H1 (cell line): Measurements from ENCODE around the gene TBC1D24. TPM values are rescaled to one million over a fixed set of nuclear protein-coding genes. Genes with fewer than 3 reads are reported as not detected.

ENCODE experiments used
- CTCF ChIA-PET: fragments of 300-600 bp; sonication (Branson Sonifier 250); formaldehyde crosslinking; loops from one replicate; lab custom pipeline; 2021; ENCODE audit not compliant: partially characterized antibody; lab: Charles Lee
- POLR2A ChIA-PET: fragments of 300-600 bp; sonication (Branson Sonifier 250); formaldehyde crosslinking; loops from one replicate; lab custom pipeline; 2021; ENCODE audit warnings: inconsistent platforms; ENCODE audit not compliant: partially characterized antibody; lab: Charles Lee
- DNase-seq, 2 experiments: peaks; one replicate each; pipeline versions ENCODE4 v3.0.0 to v3.0.0-alpha.2; 2010 to 2022; ENCODE audit warnings: low spot score in 2 of 2, low read depth in 1 of 2, mixed read lengths in 1 of 2
- FAIRE-seq: peaks from 2 replicates; lab custom pipeline; 2011; peaks lifted over from hg19 to GRCh38; lab: Jason Lieb, UNC
- H2AFZ ChIP-seq: 2 replicates; pipeline ENCODE4 v1.8.1; 2012; ENCODE audit warnings: low read length, inconsistent platforms
- H2AK5ac ChIP-seq: 2 replicates; pipeline ENCODE4 v1.6.1; 2013; ENCODE audit warnings: low read depth, low read length
- H2BK120ac ChIP-seq: replicated peaks from 2 replicates; pipeline ENCODE3; 2013; ENCODE audit warnings: low read depth, low read length, inconsistent platforms
- H2BK12ac ChIP-seq: 2 replicates; pipeline ENCODE4 v1.6.1; 2013; ENCODE audit warnings: low read depth, low read length
- H2BK15ac ChIP-seq: 2 replicates; pipeline ENCODE4 v1.6.1; 2013; ENCODE audit warnings: low read length
- H2BK20ac ChIP-seq: 2 replicates; pipeline ENCODE4 v1.6.1; 2013; ENCODE audit warnings: low read length
- H2BK5ac ChIP-seq: 2 replicates; pipeline ENCODE4 v1.6.1; 2013; ENCODE audit warnings: low read depth, low read length
- H3K14ac ChIP-seq: 2 replicates; pipeline ENCODE4 v1.6.1; 2013; ENCODE audit warnings: inconsistent platforms; ENCODE audit not compliant: insufficient read length
- H3K18ac ChIP-seq: 2 replicates; pipeline ENCODE4 v1.6.1; 2013; ENCODE audit warnings: low read length; ENCODE audit errors: extremely low read depth
- H3K23ac ChIP-seq: 2 replicates; pipeline ENCODE4 v1.6.1; 2013; ENCODE audit warnings: inconsistent platforms; ENCODE audit not compliant: insufficient read length
- H3K23me2 ChIP-seq: 2 replicates; pipeline ENCODE4 v1.6.1; 2013; ENCODE audit warnings: low read depth, low read length
- H3K27ac ChIP-seq: 2 replicates; pipeline ENCODE4 v1.6.1; 2011; ENCODE audit warnings: low read depth, low read length, inconsistent platforms
- H3K27me3 ChIP-seq, 4 experiments: replicated peaks in 1 of 4; 1 replicate in 1 of 4; 2 replicates in 3 of 4; pipeline versions ENCODE4 v1.6.1 to v1.8.1; 2011 to 2013; ENCODE audit warnings: low read length in 3 of 4, mild to moderate bottlenecking in 3 of 4, inconsistent platforms in 2 of 4, mixed read lengths in 2 of 4, moderate library complexity in 1 of 4; ENCODE audit not compliant: control insufficient read depth in 3 of 4, insufficient read depth in 3 of 4; ENCODE audit errors: extremely low read depth in 1 of 4
- H3K36me3 ChIP-seq, 4 experiments: 2 replicates each; pipeline versions ENCODE4 v1.6.1 to v1.8.1; 2011 to 2013; ENCODE audit warnings: mild to moderate bottlenecking in 4 of 4, low read length in 3 of 4, moderate library complexity in 2 of 4, control low read depth in 1 of 4, inconsistent platforms in 1 of 4; ENCODE audit not compliant: insufficient read depth in 4 of 4, control insufficient read depth in 2 of 4
- H3K4ac ChIP-seq: replicated peaks from 2 replicates; pipeline ENCODE3; 2013; ENCODE audit warnings: low read length, low read depth, mixed read lengths, inconsistent platforms; ENCODE audit not compliant: insufficient read length
- H3K4me1 ChIP-seq, 4 experiments: replicated peaks in 1 of 4; 1 replicate in 1 of 4; 2 replicates in 3 of 4; pipeline versions ENCODE4 v1.6.1 to v1.8.1; 2011 to 2013; ENCODE audit warnings: low read length in 3 of 4, inconsistent platforms in 2 of 4, mixed read lengths in 1 of 4; ENCODE audit not compliant: insufficient read depth in 4 of 4, control insufficient read depth in 3 of 4
- H3K4me2 ChIP-seq, 2 experiments: 2 replicates each; pipeline versions ENCODE4 v1.6.1 to v1.8.1; 2011 to 2013; ENCODE audit warnings: low read depth in 2 of 2, low read length in 2 of 2, control low read depth in 1 of 2, inconsistent platforms in 1 of 2, mild to moderate bottlenecking in 1 of 2; ENCODE audit not compliant: insufficient read depth in 1 of 2
- H3K4me3 ChIP-seq, 4 experiments: fragments of 200-600, 300-600 bp in 1 of 4; sonication (generic), shearing (Covaris generic), sonication (Bioruptor Twin) in 1 of 4; 2 replicates each; pipeline versions ENCODE4 v1.5.1 to v1.8.1; 2011 to 2016; ENCODE audit warnings: low read length in 4 of 4, low read depth in 3 of 4, control low read depth in 2 of 4, inconsistent platforms in 2 of 4, mild to moderate bottlenecking in 2 of 4, mixed read lengths in 1 of 4, moderate library complexity in 1 of 4; ENCODE audit not compliant: insufficient read depth in 2 of 4; ENCODE audit errors: extremely low read depth in 1 of 4
- H3K56ac ChIP-seq: replicated peaks from 2 replicates; pipeline ENCODE3; 2013; ENCODE audit warnings: low read depth, mild to moderate bottlenecking, mixed read lengths, low read length, inconsistent platforms; ENCODE audit not compliant: insufficient read length
- H3K79me1 ChIP-seq: 2 replicates; pipeline ENCODE4 v1.6.1; 2013; ENCODE audit warnings: low read depth, low read length, control low read depth
- H3K79me2 ChIP-seq, 2 experiments: 2 replicates each; pipeline versions ENCODE4 v1.6.1 to v1.8.1; 2012 to 2013; ENCODE audit warnings: low read length in 2 of 2, mild to moderate bottlenecking in 2 of 2, inconsistent platforms in 1 of 2; ENCODE audit not compliant: insufficient read depth in 2 of 2, control insufficient read depth in 1 of 2
- H3K9ac ChIP-seq, 4 experiments: replicated peaks in 1 of 4; 1 replicate in 1 of 4; 2 replicates in 3 of 4; pipeline versions ENCODE4 v1.6.1 to v1.8.1; 2011 to 2013; ENCODE audit warnings: low read depth in 3 of 4, low read length in 3 of 4, control low read depth in 2 of 4, mild to moderate bottlenecking in 2 of 4, moderate library complexity in 2 of 4, inconsistent platforms in 1 of 4; ENCODE audit errors: extremely low read depth in 1 of 4
- H3K9me3 ChIP-seq, 2 experiments: 2 replicates each; pipeline versions ENCODE4 v1.6.1 to v1.8.1; 2012 to 2013; ENCODE audit warnings: mild to moderate bottlenecking in 2 of 2, moderate library complexity in 2 of 2, control low read depth in 1 of 2, inconsistent platforms in 1 of 2, low read depth in 1 of 2, low read length in 1 of 2, mixed read lengths in 1 of 2; ENCODE audit not compliant: insufficient read depth in 2 of 2
- H4K20me1 ChIP-seq, 2 experiments: replicated peaks in 1 of 2; 2 replicates each; pipeline versions ENCODE3 to v1.8.1; 2011 to 2013; ENCODE audit warnings: inconsistent platforms in 2 of 2, low read length in 2 of 2, mild to moderate bottlenecking in 1 of 2; ENCODE audit not compliant: insufficient read depth in 2 of 2, control insufficient read depth in 1 of 2
- H4K5ac ChIP-seq: 2 replicates; pipeline ENCODE4 v1.6.1; 2013; ENCODE audit warnings: low read length, low read depth, mixed read lengths, inconsistent platforms; ENCODE audit not compliant: insufficient read length
- H4K8ac ChIP-seq: 2 replicates; pipeline ENCODE4 v1.8.0; 2013; ENCODE audit warnings: mild to moderate bottlenecking, moderate library complexity, low read length, inconsistent platforms; ENCODE audit not compliant: insufficient read depth; ENCODE audit errors: extremely low read depth
- H4K91ac ChIP-seq: replicated peaks from 2 replicates; pipeline ENCODE3; 2013; ENCODE audit warnings: low read length, mixed read lengths, inconsistent platforms; ENCODE audit not compliant: insufficient read length
- RAD21 ChIP-seq, 2 experiments: IDR thresholded peaks in 1 of 2; conservative IDR thresholded peaks in 1 of 2; 2 replicates each; pipeline ENCODE4 v1.6.1; 2011; ENCODE audit warnings: low read depth in 2 of 2, low read length in 2 of 2, improper control_type of control experiment in 1 of 2, inconsistent platforms in 1 of 2, mild to moderate bottlenecking in 1 of 2, moderate library complexity in 1 of 2
- TAF1 ChIP-seq: IDR thresholded peaks from 2 replicates; pipeline ENCODE4 v1.6.1; 2011; ENCODE audit warnings: mild to moderate bottlenecking, low read depth, low read length
- WGBS, 2 experiments: shearing (Covaris generic) in 1 of 2; methylation state at CpG; one replicate each; pipeline versions ENCODE4 v1.1.6 to v1.1.7; 2013 to 2015; ENCODE audit warnings: low lambda C conversion rate in 2 of 2, mixed read lengths in 2 of 2, inconsistent platforms in 1 of 2, low coverage in 1 of 2, missing lambda C conversion rate in 1 of 2; ENCODE audit not compliant: insufficient replicate concordance in 2 of 2, insufficient coverage in 1 of 2, insufficient read length in 1 of 2; ENCODE audit errors: extremely low coverage in 1 of 2, missing lambda C conversion rate in 1 of 2; 5-methylcytosine and 5-hydroxymethylcytosine counted together
- polyA plus RNA-seq, 7 experiments: library from polyadenylated mRNA; depleted of rRNA in 3 of 7; stranded (reverse) in 5 of 7; unstranded in 2 of 7; fragments of >200 nt in 5 of 7; fragments of 200-250 nt in 2 of 7; gene quantifications; 1 replicate in 5 of 7; 2 replicates in 1 of 7; 4 replicates in 1 of 7; pipeline versions ENCODE4 v1.2.1 to v1.2.3, GENCODE V29; 2011 to 2013; ENCODE audit warnings: missing spikeins in 2 of 7, mixed read lengths in 2 of 7
- total RNA-seq: library from RNA; stranded (reverse); fragmentation: NEBNext Ultra II Directional; extraction: Animal tissue kit (Norgen Biotek cat#: 25700); gene quantifications from 2 replicates; pipeline ENCODE4 v1.2.1, GENCODE V29; 2021

TBC1D24 gene
- total and polyA plus RNA-seq, 2 of the 8 experiments (the other 6 are each of a cell fraction or from before 2014, with no cell fraction given), result 8.7 to 21.5 TPM

GRCh38 chr16:2468725-2469398, 6.1 kb upstream of the TBC1D24 start:
- FAIRE-seq (no peak), DNase-seq (peak in 1 of 2 experiments; percentile 59)
- ChIA-PET CTCF (interaction anchor here (0.7 to 4.0 kb wide), 5 partner anchors 8 to 39 kb away, joined by 3 to 15 read pairs (median 5); partner anchors contain the start of gene TEDC2), POLR2A (interaction anchor here (0.7 to 2.8 kb wide), 16 partner anchors 10 to 280 kb away, joined by 3 to 21 read pairs (median 4); partner anchors contain the start of genes AMDHD2, ATP6V0C, ECI1 and TEDC2)
- H3K27ac ChIP-seq, result no peak overlapping the region
- no peak overlapping the region for H2BK120ac ChIP-seq
- peaks cover 2 to 10% of the 10 kb centered on the region in 2 experiments for H4K20me1 ChIP-seq
- 32% methylated on average over 11 of the region's 14 CpGs; no CpG with 5 or more reads in 1 of the 2 experiments for WGBS, 2 experiments
- H2AFZ ChIP-seq, result no peak overlapping the region
- H3K4me2 ChIP-seq, result peak overlapping the region; percentile 88 to 94
- peak overlapping the region; percentile 98 for H3K18ac ChIP-seq
- H3K4ac ChIP-seq, result peak overlapping the region; percentile 98
- peak overlapping the region in 1 of 4 experiments; percentile 69; a peak in 2 of 7 replicates for H3K9ac ChIP-seq
- H3K23me2 ChIP-seq, result peaks cover 15% of the 10 kb centered on the region; the same call in 1 of the 2 replicates
- peak overlapping the region; percentile 50 for H4K5ac ChIP-seq
- H2BK12ac ChIP-seq, result peak overlapping the region; percentile 80; the same call in 1 of the 2 replicates
- peak overlapping the region; percentile 96 for H4K91ac ChIP-seq
- TF ChIP-seq TAF1 (0 out of 2 replicates have a peak, but pooled peaks have one; percentile 17), RAD21 (IDR thresholded peaks at IDR 0.05 in 1 of 2, conservative IDR thresholded peaks at IDR 0.05 in 1 of 2; ENCODE audit: low read depth in 2 of 2, low read length in 2 of 2) (no peak)
- H3K27me3 ChIP-seq, result peaks cover 24 to 55% (median 50%) of the 10 kb centered on the region in 4 experiments
- no peaks in the 10 kb centered on the region for H3K79me1 ChIP-seq
- H3K14ac ChIP-seq, result no peak overlapping the region
- peaks cover 0 to 41% (median 30%) of the 10 kb centered on the region in 4 experiments; a peak in 6 of 7 replicates for H3K4me1 ChIP-seq
- peak overlapping the region; percentile 73 for H3K56ac ChIP-seq
- H3K36me3 ChIP-seq, result peaks cover 0 to 1% (median 0%) of the 10 kb centered on the region in 4 experiments; a peak in 1 of 8 replicates
- H2BK20ac ChIP-seq, result peak overlapping the region; percentile 82; the same call in 1 of the 2 replicates
- peak overlapping the region; percentile 97 for H4K8ac ChIP-seq
- H3K4me3 ChIP-seq, result peak overlapping the region; percentile 36 to 73 (median 44)
- no peak overlapping the region for H3K23ac ChIP-seq
- H2BK5ac ChIP-seq, result peak overlapping the region; percentile 35; the same call in 1 of the 2 replicates
- H3K79me2 ChIP-seq, result no peaks in the 10 kb centered on the region
- peak overlapping the region; percentile 82; the same call in 1 of the 2 replicates for H2AK5ac ChIP-seq
- H3K9me3 ChIP-seq, result no peaks in the 10 kb centered on the region
- peak overlapping the region; percentile 92; the same call in 1 of the 2 replicates for H2BK15ac ChIP-seq
